K562 (cell line): ENCODE results near the gene PRKAR2B. TPM values are rescaled to one million over a fixed set of nuclear protein-coding genes. Genes with fewer than 3 reads are reported as not detected.
A peak's percentile ranks its signal among the peaks of the same experiment; 100 is the strongest.

Experiments
- ARID2 ChIP-seq: fragments of 450-650 bp; IDR thresholded peaks from 2 replicates; pipeline ENCODE4 v1.6.1; 2017; ENCODE audit warnings: antibody characterized with exemption, mild to moderate bottlenecking
- ATF6 ChIP-seq: sonication (generic); formaldehyde crosslinking; IDR thresholded peaks from 2 replicates; pipeline ENCODE4 v1.4.0; 2020; ENCODE audit warnings: mild to moderate bottlenecking, missing genetic modification reagents
- CLOCK ChIP-seq: fragments of 250-450 bp; sonication (Bioruptor Pico); IDR thresholded peaks from 2 replicates; pipeline ENCODE4 v1.4.0; 2020; ENCODE audit warnings: mild to moderate bottlenecking, moderate library complexity, borderline replicate concordance
- CTCF ChIP-seq, 3 experiments: IDR thresholded peaks in 2 of 3; conservative IDR thresholded peaks in 1 of 3; 2 replicates each; pipeline ENCODE4 v1.5.1; 2011 to 2012; ENCODE audit warnings: low read length in 3 of 3, mild to moderate bottlenecking in 3 of 3, control low read depth in 2 of 3, improper control_type of control experiment in 1 of 3, inconsistent platforms in 1 of 3, low read depth in 1 of 3, mixed read lengths in 1 of 3, moderate library complexity in 1 of 3; ENCODE audit not compliant: insufficient read depth in 2 of 3
- FOXM1 ChIP-seq, 2 experiments: fragments of 450-650 bp in 1 of 2; sonication (generic) in 1 of 2; formaldehyde crosslinking in 1 of 2; IDR thresholded peaks; 2 replicates each; pipeline versions ENCODE4 v1.6.1 to v1.9.0; 2017 to 2022; ENCODE audit warnings: low read depth in 2 of 2, mild to moderate bottlenecking in 2 of 2, missing genetic modification reagents in 1 of 2, moderate library complexity in 1 of 2
- GTF2E2 ChIP-seq: fragments of 200-800 bp; sonication (Bioruptor generic); IDR thresholded peaks from 2 replicates; pipeline ENCODE4 v1.6.1; 2016; ENCODE audit warnings: missing genetic modification characterization, missing compliant biosample characterization
- HCFC1 ChIP-seq: IDR thresholded peaks from 2 replicates; pipeline ENCODE4 v1.6.1; 2012; ENCODE audit warnings: low read depth, low read length, improper control_type of control experiment
- MNT ChIP-seq, 2 experiments: fragments of 450-650 bp; conservative IDR thresholded peaks; 2 replicates each; pipeline ENCODE4 v1.6.1; 2017; ENCODE audit warnings: mild to moderate bottlenecking in 2 of 2, moderate library complexity in 2 of 2
- NR2C2 ChIP-seq, 2 experiments: fragments of 200-800 bp in 1 of 2; sonication (Bioruptor generic) in 1 of 2; sonication (generic) in 1 of 2; formaldehyde crosslinking in 1 of 2; IDR thresholded peaks; 2 replicates each; pipeline versions ENCODE4 v1.6.1 to v1.8.0; 2016 to 2022; ENCODE audit warnings: mild to moderate bottlenecking in 1 of 2, missing compliant biosample characterization in 1 of 2, missing genetic modification characterization in 1 of 2, missing genetic modification reagents in 1 of 2
- SREBF2 ChIP-seq: sonication (generic); formaldehyde crosslinking; IDR thresholded peaks from 2 replicates; pipeline ENCODE4 v1.4.0; 2020; ENCODE audit warnings: mild to moderate bottlenecking, missing genetic modification reagents
- STAT5A ChIP-seq: IDR thresholded peaks from 2 replicates; pipeline ENCODE4 v1.6.1; 2012; ENCODE audit warnings: low read length, inconsistent platforms, borderline replicate concordance
- ZBTB33 ChIP-seq: sonication (generic); formaldehyde crosslinking; IDR thresholded peaks from 2 replicates; pipeline ENCODE4 v1.8.1; 2023; ENCODE audit warnings: mild to moderate bottlenecking, missing genetic modification reagents
- ZNF589 ChIP-seq: fragments of 200-800 bp; sonication (Bioruptor generic); IDR thresholded peaks from 2 replicates; pipeline ENCODE4 v1.6.1; 2016; ENCODE audit warnings: low read depth, missing genetic modification characterization, missing compliant biosample characterization
- ZNF668 ChIP-seq: fragments of 250-450 bp; sonication (Bioruptor Pico); IDR thresholded peaks from 2 replicates; pipeline ENCODE4 v1.8.0; 2022; ENCODE audit warnings: mild to moderate bottlenecking, inconsistent platforms
- polyA plus RNA-seq, 8 experiments: library from polyadenylated mRNA; depleted of rRNA in 4 of 8; stranded (reverse) in 5 of 8; unstranded in 3 of 8; fragments of >200 nt; fragmentation: Nextera tagmentation in 2 of 8; fragmentation: Illumina TruSeq in 1 of 8; extraction: Ambion mirVana in 2 of 8; extraction: Trizol in 1 of 8; gene quantifications; 2 replicates each; pipeline versions ENCODE4 v1.2.1 to v1.2.3, GENCODE V29; 2011 to 2014; ENCODE audit warnings: inconsistent platforms in 1 of 8, missing spikeins in 1 of 8
- total RNA-seq, 7 experiments: library from RNA; depleted of rRNA in 6 of 7; stranded (reverse); fragments of >200 nt in 6 of 7; fragmentation: Illumina TruSeq in 2 of 7; extraction: Trizol in 2 of 7; gene quantifications; 2 replicates each; pipeline versions ENCODE4 v1.2.1 to v1.2.3, GENCODE V29; 2011 to 2021; ENCODE audit warnings: low replicate concordance in 1 of 7

The PRKAR2B gene
- total and polyA plus RNA-seq, 9 of the 15 experiments (the other 6 are each of a cell fraction or from before 2014, with no cell fraction given): 59.0 to 173 (median 129) TPM

GRCh38 chr7:107047902-107048782 is 3.6 kb downstream of the PRKAR2B start (continued):
- TF ChIP-seq CTCF (IDR thresholded peaks at IDR 0.05 in 2 of 3, conservative IDR thresholded peaks at IDR 0.05 in 1 of 3; ENCODE audit: insufficient read depth in 2 of 3, low read depth in 1 of 3, low read length in 3 of 3) (peak; percentile 76 to 92 (median 89)), ZNF668 (no peak), ARID2 (peak; percentile 58; the same call in 1 of the 2 replicates), CLOCK (CRISPR knock-in tag) (no peak), ATF6 (CRISPR knock-in tag) (peak; percentile 27; the same call in 1 of the 2 replicates), SREBF2 (peak; percentile 92; the same call in 1 of the 2 replicates), GTF2E2 (tag) (no peak), NR2C2 (CRISPR knock-in tag; IDR thresholded peaks at IDR 0.05) (no peak), NR2C2 (tag; IDR thresholded peaks at IDR 0.05) (no peak), STAT5A (0 out of 2 replicates have a peak, but pooled peaks have one; percentile 49), MNT (conservative IDR thresholded peaks at IDR 0.05) (0 out of 4 replicates have a peak, but pooled peaks of 1 of the 2 experiments have one; percentile 33), ZBTB33 (no peak), HCFC1 (peak; percentile 34; the same call in 1 of the 2 replicates), ZNF589 (peak; percentile 54; the same call in 1 of the 2 replicates), FOXM1 (IDR thresholded peaks at IDR 0.05; ENCODE audit: low read depth) (peak; percentile 45), FOXM1 (CRISPR knock-in tag; IDR thresholded peaks at IDR 0.05; ENCODE audit: low read depth) (no peak)
